Muscle of back (tissue), 10 donors: ENCODE data around the gene ARSJ. TPM values are rescaled to one million over a fixed set of nuclear protein-coding genes. Genes with fewer than 3 reads are reported as not detected.

Source experiments
- polyA plus RNA-seq, 10 donors: library from polyadenylated mRNA; unstranded; fragments of 120-200 nt; gene quantifications; one replicate each; pipeline ENCODE4 v1.2.1, GENCODE V29; 2013; ENCODE audit not compliant: insufficient read length in 10 of 10

Gene ARSJ
- polyA plus RNA-seq, 10 donors: 5.5 to 8.3 (median 6.1) TPM

Other genes with a start within 250 kb of the ARSJ start
- gene CAMK2D, start 217.9 kb downstream of the ARSJ start, polyA plus RNA-seq: 100 to 1,000 TPM; 119 to 227 (median 177) TPM